NB4 (cell line): ENCODE data around the gene FXYD4.
"Not testable (repeated sequence)": the region's sequence is repeated elsewhere in the genome, so short reads cannot be mapped to it uniquely, and the experiment has no call there.

Source experiments
- DNase-seq: peaks from one replicate; pipeline ENCODE4 v3.0.0; 2010; ENCODE audit warnings: low read depth
- H3K4me3 ChIP-seq: one replicate; pipeline ENCODE4 v1.5.1; 2011; ENCODE audit warnings: mild to moderate bottlenecking, low read depth, low read length, moderate library complexity
- MYC ChIP-seq: IDR thresholded peaks from 2 replicates; pipeline ENCODE4 v1.6.1; 2011; ENCODE audit warnings: low read depth, low read length
- POLR2A ChIP-seq: IDR thresholded peaks from 2 replicates; pipeline ENCODE4 v1.6.1; 2011; ENCODE audit warnings: mild to moderate bottlenecking; ENCODE audit not compliant: insufficient read length; ENCODE audit errors: extremely low read depth
- TF ChIP-seq, protein P1 (sequence below): IDR thresholded peaks from one replicate; pipeline ENCODE4 v1.5.1; 2012; ENCODE audit warnings: low read depth, low read length
- TF ChIP-seq, protein P2 (sequence below): IDR thresholded peaks from 2 replicates; pipeline ENCODE4 v1.6.1; 2011; ENCODE audit warnings: low read depth, low read length

Gene FXYD4

DNA sequence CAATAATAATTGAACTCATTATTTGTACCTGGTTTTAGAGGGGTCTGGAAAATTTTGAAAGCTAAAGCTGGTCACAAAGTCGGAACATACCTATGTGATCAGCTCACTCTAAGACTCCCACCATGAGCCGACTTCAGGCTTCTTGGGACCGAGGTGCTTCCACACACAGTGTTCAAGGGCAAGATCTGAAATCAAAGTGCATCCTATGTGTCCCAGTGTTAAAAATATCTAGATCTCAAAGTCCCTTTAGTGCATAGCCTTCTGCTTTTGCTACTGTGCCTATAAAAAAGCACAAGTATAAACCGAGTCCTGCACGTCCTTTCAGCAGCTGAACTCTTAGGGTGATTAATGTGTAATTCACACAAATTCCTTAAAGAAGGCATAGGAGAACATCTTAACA is 43.5 kb upstream of the FXYD4 start:
- no peak overlapping the region for H3K4me3 ChIP-seq
- TF ChIP-seq, protein P1, sequence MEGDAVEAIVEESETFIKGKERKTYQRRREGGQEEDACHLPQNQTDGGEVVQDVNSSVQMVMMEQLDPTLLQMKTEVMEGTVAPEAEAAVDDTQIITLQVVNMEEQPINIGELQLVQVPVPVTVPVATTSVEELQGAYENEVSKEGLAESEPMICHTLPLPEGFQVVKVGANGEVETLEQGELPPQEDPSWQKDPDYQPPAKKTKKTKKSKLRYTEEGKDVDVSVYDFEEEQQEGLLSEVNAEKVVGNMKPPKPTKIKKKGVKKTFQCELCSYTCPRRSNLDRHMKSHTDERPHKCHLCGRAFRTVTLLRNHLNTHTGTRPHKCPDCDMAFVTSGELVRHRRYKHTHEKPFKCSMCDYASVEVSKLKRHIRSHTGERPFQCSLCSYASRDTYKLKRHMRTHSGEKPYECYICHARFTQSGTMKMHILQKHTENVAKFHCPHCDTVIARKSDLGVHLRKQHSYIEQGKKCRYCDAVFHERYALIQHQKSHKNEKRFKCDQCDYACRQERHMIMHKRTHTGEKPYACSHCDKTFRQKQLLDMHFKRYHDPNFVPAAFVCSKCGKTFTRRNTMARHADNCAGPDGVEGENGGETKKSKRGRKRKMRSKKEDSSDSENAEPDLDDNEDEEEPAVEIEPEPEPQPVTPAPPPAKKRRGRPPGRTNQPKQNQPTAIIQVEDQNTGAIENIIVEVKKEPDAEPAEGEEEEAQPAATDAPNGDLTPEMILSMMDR = no peak
- TF ChIP-seq MYC (no peak), POLR2A (no peak)
- TF ChIP-seq, protein P2, sequence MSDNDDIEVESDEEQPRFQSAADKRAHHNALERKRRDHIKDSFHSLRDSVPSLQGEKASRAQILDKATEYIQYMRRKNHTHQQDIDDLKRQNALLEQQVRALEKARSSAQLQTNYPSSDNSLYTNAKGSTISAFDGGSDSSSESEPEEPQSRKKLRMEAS = no peak
- no peak for DNase-seq

DNA sequence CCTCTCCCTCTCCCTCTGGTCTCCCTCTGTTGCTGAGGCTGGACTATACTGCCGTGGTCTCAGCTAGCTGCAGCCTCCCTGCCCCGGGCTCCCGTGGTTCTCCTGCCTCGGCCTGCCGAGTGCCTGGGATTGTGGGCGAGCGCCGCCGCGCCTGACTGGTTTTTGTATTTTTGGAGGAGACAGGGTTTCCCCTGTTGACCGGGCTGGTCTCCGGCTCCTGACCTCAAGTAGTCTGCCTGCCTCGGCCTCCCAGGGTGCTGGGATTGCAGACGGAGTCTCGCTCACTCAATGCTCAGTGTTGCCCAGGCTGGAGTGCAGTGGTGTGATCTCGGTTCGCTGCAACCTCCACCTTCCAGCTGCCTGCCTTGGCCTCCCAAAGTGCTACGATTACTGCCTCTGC is 42.6 kb upstream of the FXYD4 start:
- DNase-seq, H3K4me3 ChIP-seq: not testable (repeated sequence)

DNA sequence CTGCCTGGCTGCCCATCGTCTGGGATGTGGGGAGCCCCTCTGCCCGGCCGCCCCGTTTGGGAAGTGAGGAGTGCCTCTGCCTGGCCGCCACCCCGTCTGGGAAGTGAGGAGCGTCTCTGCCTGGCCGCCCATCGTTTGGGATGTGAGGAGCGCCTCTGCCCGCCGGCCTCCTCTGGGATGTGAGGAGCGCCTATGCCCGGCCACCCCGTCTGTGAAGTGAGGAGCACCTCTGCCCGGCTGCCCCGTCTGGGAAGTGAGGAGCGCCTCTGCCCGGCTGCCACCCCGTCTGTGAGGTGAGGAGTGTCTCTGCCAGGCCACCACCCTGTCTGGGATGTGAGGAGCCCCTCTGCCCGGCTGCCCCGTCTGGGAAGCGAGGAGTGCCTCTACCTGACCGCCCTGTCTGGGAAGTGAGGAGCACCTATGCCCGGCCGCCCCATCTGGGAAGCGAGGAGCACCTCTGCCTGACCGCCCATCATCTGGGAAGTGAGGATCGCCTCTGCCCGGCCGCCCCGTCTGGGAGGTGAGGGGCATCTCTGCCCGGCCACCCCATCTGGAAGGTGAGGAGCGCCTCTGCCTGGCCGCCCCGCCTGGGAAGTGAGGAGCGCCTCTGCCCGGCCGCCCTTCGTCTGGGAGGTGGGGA is 42.1 kb upstream of the FXYD4 start:
- DNase-seq, H3K4me3 ChIP-seq: not testable (repeated sequence)

DNA sequence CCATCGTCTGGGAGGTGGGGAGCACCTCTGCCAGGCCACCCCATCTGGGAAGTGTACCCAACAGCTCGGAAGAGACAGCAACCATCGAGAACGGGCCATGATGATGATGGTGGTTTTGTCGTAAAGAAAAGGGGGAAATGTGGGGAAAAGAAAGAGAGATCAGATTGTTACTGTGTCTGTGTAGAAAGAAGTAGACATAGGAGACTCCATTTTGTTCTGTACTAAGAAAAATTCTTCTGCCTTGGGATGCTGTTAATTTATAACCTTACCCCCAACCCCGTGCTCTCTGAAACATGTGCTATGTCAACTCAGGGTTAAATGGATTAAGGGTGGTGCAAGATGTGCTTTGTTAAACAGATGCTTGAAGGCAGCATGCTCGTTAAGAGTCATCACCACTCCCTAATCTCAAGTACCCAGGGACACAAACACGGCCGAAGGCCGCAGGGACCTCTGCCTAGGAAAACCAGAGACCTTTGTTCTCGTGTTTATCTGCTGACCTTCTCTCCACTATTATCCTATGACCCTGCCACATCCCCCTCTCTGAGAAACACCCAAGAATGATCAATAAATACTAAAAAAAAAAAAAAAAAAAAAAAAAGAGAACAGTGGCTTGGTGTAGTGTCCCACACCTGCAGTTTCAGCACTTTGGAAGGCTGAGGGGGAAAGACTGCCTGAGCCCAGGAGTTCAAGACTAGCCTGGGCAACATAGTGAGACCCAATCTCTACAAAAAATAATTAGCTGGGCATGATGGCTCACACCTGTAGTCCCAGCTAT is 41.2 kb upstream of the FXYD4 start:
- not testable (repeated sequence) for DNase-seq, H3K4me3 ChIP-seq

DNA sequence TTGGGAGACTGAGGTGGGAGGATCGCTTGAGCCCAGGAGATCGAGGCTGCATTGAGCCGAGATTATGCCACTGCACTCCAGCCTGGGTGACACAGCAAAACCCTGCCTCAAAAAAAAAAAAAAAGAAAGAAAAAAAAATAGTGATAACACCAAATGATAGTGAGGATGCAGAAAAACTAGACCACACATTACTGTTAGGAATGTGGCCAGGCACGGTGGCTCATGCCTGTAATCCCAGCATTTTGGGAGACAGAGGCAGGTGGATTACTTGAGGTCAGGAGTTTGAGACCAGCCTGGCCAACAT is 40.7 kb upstream of the FXYD4 start:
- H3K4me3 ChIP-seq, DNase-seq: not testable (repeated sequence)

DNA sequence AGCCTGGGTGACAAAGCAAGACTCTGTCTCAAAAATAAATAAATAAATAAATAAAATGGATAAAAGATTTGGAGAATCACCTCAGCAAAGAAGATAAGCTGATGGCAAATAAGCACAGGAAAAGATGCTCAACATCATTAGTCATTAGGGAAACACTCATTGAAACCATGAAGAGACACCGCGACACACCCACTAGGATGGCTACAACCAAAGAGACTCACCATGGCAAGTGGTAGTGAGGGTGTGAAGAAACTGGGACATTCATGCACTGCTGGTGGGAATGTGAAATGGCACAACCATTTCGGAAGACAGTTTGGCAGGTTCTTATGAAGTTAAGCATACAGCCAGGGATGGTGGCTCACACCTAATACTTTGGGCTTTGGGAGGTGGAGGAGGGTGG is 37.8 kb upstream of the FXYD4 start:
- H3K4me3 ChIP-seq = no peak overlapping the region
- no peak for DNase-seq
- TF ChIP-seq POLR2A = no peak
- TF ChIP-seq, protein P1 = no peak
- TF ChIP-seq, protein P2 = no peak
- TF ChIP-seq MYC = no peak

DNA sequence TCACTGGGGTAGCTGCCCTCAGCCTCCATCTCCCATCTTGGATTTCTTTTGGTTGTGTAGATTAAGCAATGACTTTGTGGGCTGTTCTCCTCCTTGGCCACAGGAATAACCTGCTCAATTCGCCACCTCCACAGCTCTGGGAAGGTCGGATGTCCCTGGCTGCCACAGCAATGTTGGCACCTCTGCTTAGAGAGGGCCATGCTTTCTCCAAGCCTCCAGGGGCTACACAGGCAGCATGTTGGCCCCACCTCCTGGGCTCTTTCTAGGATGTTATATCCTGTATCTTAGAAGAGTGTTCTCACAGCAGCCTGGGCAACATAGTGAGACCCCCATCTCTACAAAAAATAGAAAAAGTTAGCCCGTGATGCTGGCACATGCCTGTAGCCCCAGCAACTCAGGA is 35.4 kb upstream of the FXYD4 start:
- no peak for TF ChIP-seq POLR2A
- TF ChIP-seq, protein P1 = no peak
- no peak overlapping the region for H3K4me3 ChIP-seq
- DNase-seq = no peak

DNA sequence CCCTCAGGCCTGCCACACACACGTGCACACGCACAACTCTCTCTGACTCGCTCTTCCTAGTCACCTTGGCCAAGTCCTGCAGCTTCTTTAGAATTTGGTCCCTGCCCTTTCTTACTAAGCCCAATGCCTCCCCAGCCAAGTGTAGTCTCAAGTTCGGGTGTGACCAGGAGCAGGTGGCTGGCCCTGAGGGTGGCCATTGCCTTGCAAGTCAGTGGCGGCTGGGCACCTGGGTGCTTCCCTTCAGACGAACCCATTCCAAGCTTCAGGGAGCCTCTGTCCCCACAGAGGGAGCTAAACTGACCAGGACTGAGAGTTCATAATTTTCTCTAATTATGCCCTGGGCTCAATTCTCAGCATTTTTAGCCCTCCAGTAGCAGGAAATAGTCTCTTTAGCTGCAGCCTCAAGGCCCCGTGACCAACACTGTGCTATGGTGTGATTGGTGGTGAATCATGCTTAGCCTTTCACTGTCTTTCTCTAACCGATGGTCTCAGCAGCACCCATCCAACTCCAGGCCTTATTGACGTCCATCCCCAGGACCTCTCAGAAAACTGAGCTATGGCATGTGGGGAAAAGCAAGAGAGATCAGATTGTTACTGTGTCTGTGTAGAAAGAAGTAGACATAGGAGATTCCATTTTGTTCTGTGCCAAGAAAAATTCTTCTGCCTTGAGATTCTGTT is 34.7 kb upstream of the FXYD4 start:
- TF ChIP-seq, protein P2 = no peak
- TF ChIP-seq, protein P1 = no peak
- TF ChIP-seq POLR2A (no peak), MYC (no peak)
- H3K4me3 ChIP-seq = no peak overlapping the region
- no peak for DNase-seq

DNA sequence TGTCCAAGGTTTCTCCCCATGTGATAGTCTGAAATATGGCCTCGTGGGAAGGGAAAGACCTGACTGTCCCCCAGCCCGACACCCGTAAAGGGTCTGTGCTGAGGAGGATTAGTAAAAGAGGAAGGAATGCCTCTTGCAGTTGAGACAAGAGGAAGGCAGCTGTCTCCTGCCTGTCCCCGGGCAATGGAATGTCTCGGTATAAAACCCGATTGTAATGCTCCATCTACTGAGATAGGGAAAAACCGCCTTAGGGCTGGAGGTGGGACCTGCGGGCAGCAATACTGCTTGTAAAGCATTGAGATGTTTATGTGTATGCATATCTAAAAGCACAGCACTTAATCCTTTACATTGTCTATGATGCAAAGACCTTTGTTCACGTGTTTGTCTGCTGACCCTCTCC is 33.9 kb upstream of the FXYD4 start:
- DNase-seq = not testable (repeated sequence)

More for the DNA sequence above, 33.9 kb upstream of the FXYD4 start:
- H3K4me3 ChIP-seq = not testable (repeated sequence)
